A673 (cell line): ENCODE data around the gene AP1S3. TPM values are rescaled to one million over a fixed set of nuclear protein-coding genes. Genes with fewer than 3 reads are reported as not detected.

ENCODE experiments used
- BruUV-seq: library from RNA; stranded (reverse); fragments of 400-500 nt; replicated peaks from 2 replicates; lab custom pipeline; 2021; lab: Mats Ljungman, UMichigan
- CTCF ChIA-PET: fragments of 300-600 bp; sonication (Branson Sonifier 250); formaldehyde crosslinking; loops from one replicate; lab custom pipeline; 2022; ENCODE audit warnings: antibody characterized with exemption; lab: Charles Lee
- POLR2A ChIA-PET: fragments of 300-600 bp; sonication (Branson Sonifier 250); formaldehyde crosslinking; loops from one replicate; lab custom pipeline; 2022; ENCODE audit warnings: antibody characterized with exemption; ENCODE audit not compliant: low non-redundant PET; lab: Charles Lee
- DNase-seq: peaks from one replicate; pipeline ENCODE4 v3.0.0-alpha.2; 2015; ENCODE audit warnings: low spot score
- H3K27ac ChIP-seq: fragments of 200-600 bp; sonication (generic); 2 replicates; pipeline ENCODE4 v1.5.1; 2016; ENCODE audit warnings: mixed run types, low read depth, mild to moderate bottlenecking, mixed read lengths, antibody characterized with exemption, low read length; ENCODE audit not compliant: poor library complexity, severe bottlenecking
- H3K27me3 ChIP-seq: fragments of 200-600 bp; sonication (generic); replicated peaks from 2 replicates; pipeline ENCODE4 v1.6.1; 2017; ENCODE audit warnings: mixed run types, low read depth, mild to moderate bottlenecking, mixed read lengths, antibody characterized with exemption, low read length; ENCODE audit not compliant: insufficient read depth, poor library complexity
- H3K36me3 ChIP-seq: fragments of 200-600 bp; sonication (generic); 2 replicates; pipeline ENCODE4 v1.6.1; 2016; ENCODE audit warnings: mixed run types, mild to moderate bottlenecking, mixed read lengths, antibody characterized with exemption, low read length; ENCODE audit not compliant: insufficient read depth, poor library complexity, severe bottlenecking
- H3K4me1 ChIP-seq: fragments of 200-600 bp; sonication (generic); 2 replicates; pipeline ENCODE4 v1.6.1; 2017; ENCODE audit warnings: mixed run types, mild to moderate bottlenecking, mixed read lengths, antibody characterized with exemption, low read length; ENCODE audit not compliant: insufficient read depth, poor library complexity, severe bottlenecking
- H3K4me3 ChIP-seq: fragments of 200-600 bp; sonication (generic); 2 replicates; pipeline ENCODE4 v1.5.1; 2016; ENCODE audit warnings: low read depth, mixed run types, mild to moderate bottlenecking, mixed read lengths, low read length; ENCODE audit not compliant: poor library complexity, severe bottlenecking
- H3K9me3 ChIP-seq: fragments of 200-600 bp; sonication (generic); 2 replicates; pipeline ENCODE4 v1.6.1; 2016; ENCODE audit warnings: mixed run types, low read depth, mild to moderate bottlenecking, mixed read lengths, antibody characterized with exemption, low read length; ENCODE audit not compliant: poor library complexity, severe bottlenecking
- EZH2 ChIP-seq: fragments of 200-600 bp; sonication (generic); IDR thresholded peaks from 2 replicates; pipeline ENCODE4 v1.6.1; 2017; ENCODE audit warnings: borderline replicate concordance, low read depth, mild to moderate bottlenecking, mixed read lengths, antibody characterized with exemption, low read length; ENCODE audit not compliant: poor library complexity, severe bottlenecking
- intact Hi-C: fragments of 100-400 bp; cut with micrococcal nuclease; formaldehyde crosslinking; loops from one replicate; pipeline ENCODE4 v1.10.0; 2022; ENCODE audit not compliant: unreplicated experiment
- total RNA-seq: library from RNA; stranded (reverse); gene quantifications from 2 replicates; pipeline ENCODE4 v1.2.3, GENCODE V29; 2021
- TF ChIP-seq, protein P1 (sequence below): fragments of 300-800, 200-600 bp; sonication (generic); conservative IDR thresholded peaks from 2 replicates; pipeline ENCODE4 v1.5.1; 2017; ENCODE audit warnings: low read depth, mild to moderate bottlenecking, antibody characterized with exemption, low read length, moderate library complexity, mixed read lengths

The AP1S3 gene
- total RNA-seq, 1 experiment from 2014 or later: 23.0 TPM

- Histone ChIP-seq H3K4me1 (peaks cover 11% of the 10 kb centered on the region), H3K36me3 (no peaks in the 10 kb centered on the region), H3K27me3 (no peaks in the 10 kb centered on the region), H3K9me3 (peaks cover 3% of the 10 kb centered on the region), H3K4me3 (no peak overlapping the region), H3K27ac (no peak overlapping the region)
- intact Hi-C loops: loop anchor here (1.0 to 10.0 kb wide), 7 partner anchors 71 to 1103 kb away; no protein-coding TSS in a partner anchor
- POLR2A ChIA-PET: interaction anchor here (0.5 kb wide), 1 partner anchor 84 kb away, joined by 3 read pairs; no protein-coding TSS in a partner anchor
- peak; percentile 81 for DNase-seq
- CTCF ChIA-PET: interaction anchor here (0.7 to 1.5 kb wide), 4 partner anchors 19 to 826 kb away, joined by 3 to 13 read pairs (median 4); no protein-coding TSS in a partner anchor
- no TSS peak for BruUV-seq
- TF ChIP-seq EZH2: no peak
- TF ChIP-seq, protein P1, sequence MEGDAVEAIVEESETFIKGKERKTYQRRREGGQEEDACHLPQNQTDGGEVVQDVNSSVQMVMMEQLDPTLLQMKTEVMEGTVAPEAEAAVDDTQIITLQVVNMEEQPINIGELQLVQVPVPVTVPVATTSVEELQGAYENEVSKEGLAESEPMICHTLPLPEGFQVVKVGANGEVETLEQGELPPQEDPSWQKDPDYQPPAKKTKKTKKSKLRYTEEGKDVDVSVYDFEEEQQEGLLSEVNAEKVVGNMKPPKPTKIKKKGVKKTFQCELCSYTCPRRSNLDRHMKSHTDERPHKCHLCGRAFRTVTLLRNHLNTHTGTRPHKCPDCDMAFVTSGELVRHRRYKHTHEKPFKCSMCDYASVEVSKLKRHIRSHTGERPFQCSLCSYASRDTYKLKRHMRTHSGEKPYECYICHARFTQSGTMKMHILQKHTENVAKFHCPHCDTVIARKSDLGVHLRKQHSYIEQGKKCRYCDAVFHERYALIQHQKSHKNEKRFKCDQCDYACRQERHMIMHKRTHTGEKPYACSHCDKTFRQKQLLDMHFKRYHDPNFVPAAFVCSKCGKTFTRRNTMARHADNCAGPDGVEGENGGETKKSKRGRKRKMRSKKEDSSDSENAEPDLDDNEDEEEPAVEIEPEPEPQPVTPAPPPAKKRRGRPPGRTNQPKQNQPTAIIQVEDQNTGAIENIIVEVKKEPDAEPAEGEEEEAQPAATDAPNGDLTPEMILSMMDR: peak; percentile 85
These were observed 39.3 kb downstream of the AP1S3 start for GRCh38 chr2:223797811-223798721.

GRCh38 chr2:223797037-223797436 lies 40.3 kb downstream of the AP1S3 start:
- CTCF ChIA-PET: interaction anchor here (1.5 kb wide), 1 partner anchor 825 kb away, joined by 13 read pairs; no protein-coding TSS in a partner anchor
- no peak overlapping the region for H3K4me3 ChIP-seq
- H3K9me3 ChIP-seq: peaks cover 5% of the 10 kb centered on the region
- TF ChIP-seq EZH2: no peak
- TF ChIP-seq, protein P1: no peak
- POLR2A ChIA-PET: no interaction called here
- no peaks in the 10 kb centered on the region for H3K36me3 ChIP-seq
- H3K27me3 ChIP-seq: no peaks in the 10 kb centered on the region
- peak overlapping the region; percentile 38 for H3K27ac ChIP-seq
- no peak for DNase-seq
- no TSS peak for BruUV-seq
- intact Hi-C loops: loop anchor here (5.0 to 10.0 kb wide), 5 partner anchors 110 to 1102 kb away; no protein-coding TSS in a partner anchor
- H3K4me1 ChIP-seq: peaks cover 11% of the 10 kb centered on the region

DNA sequence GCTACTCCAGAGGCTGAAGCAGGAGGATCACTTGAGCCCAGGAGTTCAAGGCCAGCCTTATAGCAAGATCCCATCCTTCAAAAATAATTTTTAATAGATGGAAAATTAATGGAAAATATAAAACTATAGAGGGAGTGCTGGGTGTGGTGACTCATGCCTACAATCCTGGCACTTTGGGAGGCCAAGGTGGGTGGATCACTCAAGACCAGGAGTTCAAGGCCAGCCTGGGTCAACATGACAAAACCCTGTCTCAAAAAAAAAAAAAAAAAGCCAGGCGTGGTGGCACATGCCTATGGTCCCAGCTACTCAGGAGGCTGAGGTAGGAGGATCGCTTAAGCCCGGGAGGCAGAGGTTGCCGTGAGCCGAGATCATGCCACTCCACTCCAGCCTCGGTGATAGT lies 48.0 kb downstream of the AP1S3 start:
- no peak overlapping the region for H3K27ac ChIP-seq
- CTCF ChIA-PET: no interaction called here
- no peak for DNase-seq
- H3K36me3 ChIP-seq: no peaks in the 10 kb centered on the region
- no peaks in the 10 kb centered on the region for H3K27me3 ChIP-seq
- intact Hi-C loops: no loop called here
- H3K4me1 ChIP-seq: no peaks in the 10 kb centered on the region
- BruUV-seq: no TSS peak
- H3K4me3 ChIP-seq: no peak overlapping the region
- peaks cover 6% of the 10 kb centered on the region for H3K9me3 ChIP-seq
- POLR2A ChIA-PET: no interaction called here
- TF ChIP-seq EZH2: no peak
- TF ChIP-seq, protein P1: no peak
